HepG2 (cell line): ENCODE results near the gene HBS1L. TPM values are rescaled to one million over a fixed set of nuclear protein-coding genes. Genes with fewer than 3 reads are reported as not detected.

Experiments used
- AHDC1 ChIP-seq: sonication (generic); formaldehyde crosslinking; IDR thresholded peaks from 2 replicates; pipeline ENCODE4 v1.5.1; 2020; ENCODE audit warnings: mild to moderate bottlenecking, missing genetic modification reagents, borderline replicate concordance
- ATF4 ChIP-seq, 2 experiments: fragments of 450-650 bp in 1 of 2; sonication (generic) in 1 of 2; formaldehyde crosslinking; IDR thresholded peaks; 2 replicates each; pipeline versions ENCODE4 v1.5.0 to v1.8.0; 2020 to 2022; ENCODE audit warnings: mild to moderate bottlenecking in 1 of 2, missing genetic modification reagents in 1 of 2
- CREM ChIP-seq, 2 experiments: sonication (generic) in 1 of 2; formaldehyde crosslinking in 1 of 2; IDR thresholded peaks; 2 replicates each; pipeline versions ENCODE4 v1.4.0 to v1.6.1; 2016 to 2020; ENCODE audit warnings: antibody characterized with exemption in 1 of 2, mild to moderate bottlenecking in 1 of 2, missing genetic modification reagents in 1 of 2
- ELF1 ChIP-seq: sonication (generic); formaldehyde crosslinking; IDR thresholded peaks from 2 replicates; pipeline ENCODE4 v1.4.0; 2020; ENCODE audit warnings: missing genetic modification reagents
- MAZ ChIP-seq, 2 experiments: sonication (generic) in 1 of 2; formaldehyde crosslinking in 1 of 2; IDR thresholded peaks; 2 replicates each; pipeline versions ENCODE4 v1.5.0 to v1.6.1; 2012 to 2020; ENCODE audit warnings: low read depth in 2 of 2, mild to moderate bottlenecking in 2 of 2, borderline replicate concordance in 1 of 2, improper control_type of control experiment in 1 of 2, low read length in 1 of 2, missing genetic modification reagents in 1 of 2, moderate library complexity in 1 of 2
- NR2F6 ChIP-seq, 2 experiments: IDR thresholded peaks; 2 replicates each; pipeline ENCODE4 v1.6.1; 2016; ENCODE audit warnings: antibody characterized with exemption in 1 of 2, mild to moderate bottlenecking in 1 of 2
- POGK ChIP-seq: sonication (generic); formaldehyde crosslinking; conservative IDR thresholded peaks from 2 replicates; pipeline ENCODE4 v1.8.0; 2022; ENCODE audit warnings: mild to moderate bottlenecking, moderate library complexity, missing genetic modification reagents
- XBP1 ChIP-seq: sonication (generic); formaldehyde crosslinking; IDR thresholded peaks from 2 replicates; pipeline ENCODE4 v1.5.0; 2020; ENCODE audit warnings: missing genetic modification reagents
- ZBTB38 ChIP-seq: sonication (generic); formaldehyde crosslinking; IDR thresholded peaks from 2 replicates; pipeline ENCODE4 v1.5.1; 2020; ENCODE audit warnings: mild to moderate bottlenecking, missing genetic modification reagents
- ZNF136 ChIP-seq: sonication (generic); formaldehyde crosslinking; IDR thresholded peaks from 2 replicates; pipeline ENCODE4 v1.8.1; 2022; ENCODE audit warnings: low read depth, mild to moderate bottlenecking, moderate library complexity, missing genetic modification reagents
- ZNF547 ChIP-seq: sonication (generic); formaldehyde crosslinking; IDR thresholded peaks from 2 replicates; pipeline ENCODE4 v1.5.1; 2020; ENCODE audit warnings: mild to moderate bottlenecking, missing genetic modification reagents
- ZNF563 ChIP-seq: sonication (generic); formaldehyde crosslinking; IDR thresholded peaks from 2 replicates; pipeline ENCODE4 v1.8.0; 2022; ENCODE audit warnings: mild to moderate bottlenecking, moderate library complexity, missing genetic modification reagents
- ZNF883 ChIP-seq: sonication (generic); formaldehyde crosslinking; IDR thresholded peaks from 2 replicates; pipeline ENCODE4 v1.5.1; 2020; ENCODE audit warnings: mild to moderate bottlenecking, missing genetic modification reagents; ENCODE audit errors: not compliant biosample characterization
- polyA plus RNA-seq, 8 experiments: library from polyadenylated mRNA; depleted of rRNA in 3 of 8; stranded (reverse) in 7 of 8; unstranded in 1 of 8; fragments of >200 nt; fragmentation: Illumina TruSeq in 4 of 8; extraction: Trizol in 4 of 8; gene quantifications; 2 replicates each; pipeline versions ENCODE4 v1.2.1 to v1.2.3, GENCODE V29; 2011 to 2016; ENCODE audit warnings: low read depth in 4 of 8, missing spikeins in 1 of 8, mixed read lengths in 1 of 8; ENCODE audit not compliant: insufficient read depth in 1 of 8
- total RNA-seq, 5 experiments: library from RNA; depleted of rRNA; stranded (reverse); fragments of >200 nt; fragmentation: Illumina TruSeq; extraction: Trizol; gene quantifications; 2 replicates each; pipeline ENCODE4 v1.2.3, GENCODE V29; 2016; ENCODE audit warnings: low read depth in 1 of 5
- TF ChIP-seq, protein P1 (sequence below): sonication (generic); formaldehyde crosslinking; IDR thresholded peaks from 2 replicates; pipeline ENCODE4 v1.5.1; 2020; ENCODE audit warnings: mild to moderate bottlenecking, missing genetic modification reagents

The HBS1L gene
- total and polyA plus RNA-seq, 2 of the 13 experiments (the other 11 are each of a cell fraction or from before 2014, with no cell fraction given), result 44.1 to 138 TPM

GRCh38 chr6:135054569-135055498 lies at the start of gene HBS1L (continued):
- TF ChIP-seq AHDC1 (CRISPR knock-in tag), result no peak
- 0 out of 4 replicates have a peak, but pooled peaks of 1 of the 2 experiments have one; percentile 62 for TF ChIP-seq ATF4 (CRISPR knock-in tag; IDR thresholded peaks at IDR 0.05)
- peak; percentile 74; the same call in 1 of the 2 replicates for TF ChIP-seq ZNF547 (CRISPR knock-in tag)
- TF ChIP-seq CREM (IDR thresholded peaks at IDR 0.05), result peak; percentile 93
- no peak for TF ChIP-seq CREM (CRISPR knock-in tag; IDR thresholded peaks at IDR 0.05)
- peak; percentile 94 for TF ChIP-seq ZNF883 (CRISPR knock-in tag)
- TF ChIP-seq MAZ (IDR thresholded peaks at IDR 0.05; ENCODE audit: borderline replicate concordance, low read depth, low read length), result peak; percentile 97
- peak; percentile 86 for TF ChIP-seq MAZ (CRISPR knock-in tag; IDR thresholded peaks at IDR 0.05; ENCODE audit: low read depth)
- TF ChIP-seq XBP1 (CRISPR knock-in tag), result peak; percentile 47; the same call in 1 of the 2 replicates
- TF ChIP-seq, protein P1, sequence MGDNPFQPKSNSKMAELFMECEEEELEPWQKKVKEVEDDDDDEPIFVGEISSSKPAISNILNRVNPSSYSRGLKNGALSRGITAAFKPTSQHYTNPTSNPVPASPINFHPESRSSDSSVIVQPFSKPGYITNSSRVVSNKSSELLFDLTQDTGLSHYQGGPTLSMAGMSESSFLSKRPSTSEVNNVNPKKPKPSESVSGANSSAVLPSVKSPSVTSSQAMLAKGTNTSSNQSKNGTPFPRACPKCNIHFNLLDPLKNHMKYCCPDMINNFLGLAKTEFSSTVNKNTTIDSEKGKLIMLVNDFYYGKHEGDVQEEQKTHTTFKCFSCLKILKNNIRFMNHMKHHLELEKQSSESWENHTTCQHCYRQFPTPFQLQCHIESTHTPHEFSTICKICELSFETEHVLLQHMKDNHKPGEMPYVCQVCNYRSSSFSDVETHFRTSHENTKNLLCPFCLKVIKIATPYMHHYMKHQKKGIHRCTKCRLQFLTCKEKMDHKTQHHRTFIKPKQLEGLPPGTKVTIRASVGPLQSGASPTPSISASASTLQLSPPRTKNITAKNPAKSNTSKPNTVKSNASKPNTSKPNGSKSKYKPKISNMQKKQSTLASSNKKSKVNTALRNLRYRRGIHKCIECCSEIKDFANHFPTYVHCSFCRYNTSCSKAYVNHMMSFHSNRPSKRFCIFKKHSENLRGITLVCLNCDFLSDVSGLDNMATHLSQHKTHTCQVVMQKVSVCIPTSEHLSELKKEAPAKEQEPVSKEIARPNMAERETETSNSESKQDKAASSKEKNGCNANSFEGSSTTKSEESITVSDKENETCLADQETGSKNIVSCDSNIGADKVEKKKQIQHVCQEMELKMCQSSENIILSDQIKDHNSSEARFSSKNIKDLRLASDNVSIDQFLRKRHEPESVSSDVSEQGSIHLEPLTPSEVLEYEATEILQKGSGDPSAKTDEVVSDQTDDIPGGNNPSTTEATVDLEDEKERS (CRISPR knock-in tag), result peak; percentile 77
- TF ChIP-seq ZBTB38 (CRISPR knock-in tag), result peak; percentile 88
- peak; percentile 95 for TF ChIP-seq POGK
- peak; percentile 69 for TF ChIP-seq ELF1 (CRISPR knock-in tag)
- peak; percentile 85; the same call in 1 of the 2 replicates for TF ChIP-seq ZNF136 (CRISPR knock-in tag)
- peak; percentile 45; the same call in 1 of the 2 replicates for TF ChIP-seq NR2F6 (IDR thresholded peaks at IDR 0.05)
- peak; percentile 63; the same call in 1 of the 2 replicates for TF ChIP-seq NR2F6 (CRISPR knock-in tag; IDR thresholded peaks at IDR 0.05)
- TF ChIP-seq ZNF563 (CRISPR knock-in tag), result peak; percentile 69; the same call in 1 of the 2 replicates
